ENCODE results near the gene ARHGAP40.

Gene ARHGAP40

DNA sequence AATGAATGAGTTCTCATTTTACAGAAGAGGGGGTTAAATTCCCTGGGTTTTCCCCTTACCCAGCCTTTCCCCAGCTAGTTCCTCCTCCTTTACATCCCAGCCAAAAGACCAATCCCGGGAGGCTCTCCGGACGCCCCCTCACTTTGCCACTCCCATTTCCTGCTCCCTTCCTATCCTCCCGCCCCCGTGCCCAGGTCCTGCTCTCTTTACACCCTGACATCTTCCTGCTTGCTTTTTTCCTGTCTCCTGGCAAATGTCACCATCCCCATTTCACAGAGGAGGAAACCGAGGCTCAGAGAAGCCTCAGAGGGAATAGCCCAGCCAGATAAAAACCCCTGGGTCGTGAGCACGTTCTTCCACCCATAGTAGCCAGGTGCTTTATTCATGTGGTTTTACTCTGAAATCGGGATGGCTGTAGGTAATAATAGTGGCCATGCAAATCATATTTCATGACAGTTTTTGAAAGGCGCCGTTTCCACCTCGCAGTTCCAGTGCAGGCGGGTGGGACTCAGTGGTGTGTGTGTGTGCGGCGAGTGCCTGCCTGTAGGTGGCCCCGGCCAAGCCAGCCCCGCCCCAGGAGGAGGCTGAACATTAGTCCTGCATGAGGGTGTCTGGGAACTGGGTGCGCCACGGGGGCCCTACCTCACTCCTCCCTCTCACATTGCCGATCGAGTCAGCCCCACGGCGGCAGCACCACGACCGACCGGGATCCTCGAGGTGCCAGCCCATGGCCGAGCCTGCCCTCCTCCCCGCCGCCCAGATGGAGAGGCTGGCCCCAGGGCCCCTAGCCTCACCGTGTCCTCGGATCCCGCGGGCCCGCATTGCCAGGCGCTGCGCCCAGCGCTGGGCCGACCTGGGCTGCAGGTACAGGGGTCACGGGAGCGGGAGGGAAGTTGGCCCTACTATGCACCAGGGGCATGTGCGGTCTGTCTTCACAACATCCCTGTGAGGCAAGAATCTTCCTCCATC lies at the start of gene ARHGAP40:
TSS of gene ARHGAP40 (plus strand) at position 594 of the 969 bp plus-strand sequence.
- no peak for DNase-seq

DNA sequence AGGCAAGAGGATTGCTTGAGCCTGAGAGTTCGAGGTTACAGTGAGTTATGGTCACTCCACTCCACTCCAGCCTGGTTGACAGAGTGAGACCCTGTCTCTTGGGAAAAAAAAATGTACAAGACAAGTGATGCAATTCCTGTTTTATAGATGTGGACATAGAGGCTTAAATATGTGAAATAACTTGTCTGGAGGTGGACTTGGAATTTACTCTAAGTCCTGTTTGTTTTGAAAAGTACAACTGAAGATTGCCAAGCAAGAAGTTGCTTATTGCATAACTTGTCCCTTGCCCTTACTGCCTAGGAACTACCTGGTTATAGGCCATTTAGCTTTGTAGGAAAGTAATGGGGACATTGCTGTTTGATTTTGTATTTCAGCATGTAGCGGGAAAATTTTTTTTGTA lies 46.6 kb upstream of the ARHGAP40 start:
- no peak for DNase-seq

DNA sequence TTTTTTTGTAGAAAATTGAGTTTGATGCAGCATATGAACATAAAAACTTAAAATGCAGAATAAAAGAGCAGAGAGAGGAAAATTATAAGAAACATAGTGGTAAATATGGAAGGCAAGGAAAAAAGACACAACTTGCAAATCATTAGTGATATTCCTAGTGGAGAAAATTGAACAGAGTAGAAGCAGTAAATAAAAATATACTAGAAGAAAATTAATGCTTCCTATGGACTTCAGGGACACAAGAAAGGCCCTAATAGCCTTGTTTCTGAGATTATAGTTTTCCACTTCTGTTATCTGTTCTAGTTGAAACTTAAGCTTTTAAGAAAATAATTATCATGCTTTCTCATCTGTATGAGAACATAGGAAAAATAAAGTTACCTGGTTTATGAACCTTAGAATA lies 46.2 kb upstream of the ARHGAP40 start:
- DNase-seq, result no peak

DNA sequence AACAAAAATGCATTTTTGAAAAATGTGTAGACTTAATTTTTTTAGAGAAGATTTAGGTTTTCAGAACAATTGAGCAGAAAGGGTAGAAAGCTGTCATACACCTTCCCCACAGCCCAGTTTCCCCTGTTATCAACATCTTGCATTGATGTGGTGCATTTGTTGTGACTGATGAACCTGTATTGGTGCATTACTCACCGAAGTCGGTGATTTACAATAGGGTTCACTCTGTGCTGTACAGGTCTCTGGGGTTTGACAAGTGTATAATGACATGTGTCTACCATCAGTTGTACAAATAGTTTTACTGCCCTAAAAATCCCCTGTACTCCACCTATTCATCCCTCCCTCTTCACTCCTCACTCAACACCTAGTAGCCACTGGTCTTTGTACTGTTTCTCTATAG lies 44.4 kb upstream of the ARHGAP40 start:
- DNase-seq, result no peak

DNA sequence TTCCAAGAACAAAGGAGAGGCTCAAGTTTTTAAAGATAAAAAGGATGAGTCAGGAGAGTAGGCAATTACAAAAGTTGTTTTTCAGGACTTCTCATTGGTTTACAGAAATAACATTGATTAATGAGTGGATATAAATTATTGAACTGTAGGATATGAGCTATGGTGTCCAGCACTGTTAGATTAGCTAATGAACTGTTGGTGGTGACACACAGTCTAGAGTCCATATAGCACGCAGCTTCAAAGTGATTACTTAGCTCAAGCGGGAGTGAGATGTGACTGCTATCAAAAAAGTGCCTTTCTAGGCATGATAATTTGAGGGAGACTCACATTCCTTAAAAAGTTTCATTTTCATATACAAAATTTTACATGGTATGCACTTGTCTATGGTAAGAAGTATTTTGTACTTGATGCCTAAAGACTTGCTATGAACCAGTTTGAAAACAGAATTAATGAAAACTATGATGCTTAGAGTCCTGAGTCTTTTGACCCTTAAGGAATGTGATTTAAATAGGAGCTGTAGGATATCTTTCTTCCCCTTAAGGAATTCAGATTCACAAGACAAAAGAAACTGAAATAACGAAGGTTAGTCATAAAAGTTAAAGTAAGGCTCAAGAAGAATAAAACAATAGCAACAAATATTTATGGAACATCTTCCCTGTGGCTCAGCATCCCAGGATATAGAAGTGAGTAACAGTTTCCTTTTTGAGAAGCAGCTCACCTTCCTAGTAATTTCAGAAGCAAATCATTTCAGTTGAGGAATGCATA lies 42.8 kb upstream of the ARHGAP40 start:
- no peak for DNase-seq

DNA sequence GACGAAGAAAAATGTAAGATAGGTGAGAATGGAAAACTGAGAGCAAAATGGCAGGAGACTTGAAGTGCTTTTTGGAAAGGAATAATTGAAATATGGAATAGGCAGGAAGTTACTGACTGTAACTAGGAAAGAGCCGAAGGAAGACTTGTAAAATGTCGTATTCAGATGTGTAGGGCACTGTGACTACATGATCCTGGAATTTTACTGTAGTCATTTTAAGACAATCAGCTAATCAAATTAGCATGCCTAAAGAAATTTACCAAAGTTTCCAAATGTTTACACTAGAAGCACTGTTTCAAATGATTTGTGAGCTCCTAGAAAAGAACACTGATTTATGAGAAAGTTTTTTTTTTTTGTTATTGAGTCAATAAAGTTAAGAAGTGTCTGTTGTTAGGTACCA lies 41.8 kb upstream of the ARHGAP40 start:
- DNase-seq, result no peak

DNA sequence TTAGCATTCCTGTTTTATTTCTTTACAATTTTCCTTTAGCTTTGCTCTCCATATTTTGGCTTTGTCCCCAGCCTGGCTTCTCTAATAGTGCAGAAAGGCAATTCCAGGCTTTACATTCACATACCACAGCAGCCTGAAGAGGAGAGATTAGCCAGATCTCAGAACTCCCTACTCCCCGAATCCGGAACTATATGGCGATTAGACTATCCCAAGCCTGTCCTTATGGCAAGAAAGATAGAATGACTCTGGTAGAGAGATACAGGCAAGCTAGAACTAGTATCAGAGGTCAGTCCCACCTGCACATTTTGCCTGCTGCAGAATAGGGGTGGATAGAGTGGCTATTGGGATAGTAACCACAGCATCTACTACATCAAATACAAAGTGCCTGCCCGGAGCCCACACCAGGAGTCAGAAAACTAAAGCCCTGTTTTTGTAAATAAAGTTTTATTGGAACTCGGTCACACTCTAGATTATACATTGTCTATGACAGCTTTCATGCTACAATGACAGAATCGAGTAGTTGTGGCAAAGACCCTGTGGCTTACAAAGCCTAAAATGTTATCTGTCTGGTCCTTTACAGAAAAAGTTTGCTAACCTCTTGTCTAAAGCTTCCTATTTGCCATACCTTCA lies 37.7 kb upstream of the ARHGAP40 start:
- no peak for DNase-seq

DNA sequence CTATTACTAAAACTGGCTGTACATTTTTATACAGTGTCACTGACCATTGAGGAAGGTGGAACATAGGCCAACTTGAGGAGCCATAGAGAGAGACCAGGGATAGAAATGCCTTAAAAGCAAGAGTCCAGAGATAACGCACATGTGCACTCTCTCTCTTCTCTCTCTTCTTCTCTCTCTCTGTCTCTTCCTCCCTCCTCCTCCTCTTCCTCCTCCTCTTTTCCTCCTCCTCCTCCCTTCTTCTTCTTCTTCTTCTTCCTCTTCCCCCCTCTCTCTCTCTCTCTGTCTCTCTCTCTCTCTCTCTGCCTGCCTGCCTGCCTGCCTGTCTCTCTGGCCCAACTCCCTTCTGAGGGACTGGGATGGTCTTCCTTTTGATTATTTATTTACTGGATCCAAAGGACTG lies 36.9 kb upstream of the ARHGAP40 start:
- DNase-seq, result no peak

DNA sequence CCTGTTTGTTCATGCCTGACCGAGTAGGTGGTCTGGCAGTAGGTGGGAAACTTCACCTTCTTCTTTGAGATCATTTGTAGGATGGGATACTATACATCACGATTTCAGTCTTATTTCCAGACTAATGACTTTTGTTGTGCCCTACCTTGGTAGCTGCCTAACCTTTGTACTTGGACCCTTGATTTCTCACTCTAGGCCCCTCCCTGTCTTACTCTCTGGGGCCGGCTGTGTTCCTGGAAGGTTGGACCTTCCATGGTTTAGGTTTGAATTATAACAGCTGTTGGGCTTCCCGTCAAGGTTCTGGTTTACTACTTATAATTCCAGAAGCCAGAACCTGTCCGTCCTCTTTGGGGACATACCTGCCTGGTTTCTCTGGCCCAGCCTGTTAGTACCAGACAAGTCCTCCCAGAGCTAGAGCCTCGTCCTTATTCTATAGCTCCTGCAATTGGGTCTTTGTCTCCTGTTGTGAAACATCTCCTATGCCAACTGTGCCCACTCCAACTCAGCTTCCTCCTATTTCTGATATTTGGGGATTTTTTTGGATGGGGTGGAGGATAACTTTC lies 35.5 kb upstream of the ARHGAP40 start:
- DNase-seq, result no peak

DNA sequence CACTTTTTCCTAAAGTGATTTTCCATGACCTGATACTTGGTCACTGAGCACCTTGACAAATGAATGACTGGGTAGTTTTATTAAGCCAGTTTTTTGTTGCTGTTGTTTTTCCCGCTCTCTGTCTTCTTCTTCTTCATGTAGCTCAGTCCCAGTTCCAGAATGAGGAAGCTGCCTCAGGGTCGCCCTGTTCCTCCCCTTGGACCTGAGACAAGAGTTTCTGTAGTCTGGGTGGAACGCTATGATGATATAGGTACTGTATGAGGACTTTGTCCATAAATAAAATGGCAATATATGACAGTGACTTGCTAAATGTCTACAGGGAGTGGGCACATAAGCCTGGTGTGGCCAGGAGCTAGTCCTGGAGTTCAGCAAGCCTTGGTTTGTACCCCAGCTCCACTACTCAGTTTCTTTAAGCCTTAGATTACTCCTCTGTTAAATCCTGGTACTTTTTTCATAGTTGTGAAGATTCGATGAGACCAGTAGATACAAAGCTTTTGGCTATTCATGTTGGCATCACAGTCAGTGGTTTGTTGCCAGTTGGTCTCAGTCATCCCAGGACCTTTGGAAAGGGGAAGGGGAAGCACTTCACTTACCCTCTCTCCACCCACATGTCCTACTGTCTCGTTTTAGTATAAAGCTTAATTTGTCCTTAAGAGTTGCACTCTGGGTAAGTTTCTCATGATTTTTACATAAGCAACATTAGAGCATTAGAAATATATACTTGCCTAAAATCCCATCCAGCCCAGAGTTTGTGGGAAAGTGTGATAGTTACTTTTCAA lies 31.7 kb upstream of the ARHGAP40 start:
- DNase-seq, result no peak

DNA sequence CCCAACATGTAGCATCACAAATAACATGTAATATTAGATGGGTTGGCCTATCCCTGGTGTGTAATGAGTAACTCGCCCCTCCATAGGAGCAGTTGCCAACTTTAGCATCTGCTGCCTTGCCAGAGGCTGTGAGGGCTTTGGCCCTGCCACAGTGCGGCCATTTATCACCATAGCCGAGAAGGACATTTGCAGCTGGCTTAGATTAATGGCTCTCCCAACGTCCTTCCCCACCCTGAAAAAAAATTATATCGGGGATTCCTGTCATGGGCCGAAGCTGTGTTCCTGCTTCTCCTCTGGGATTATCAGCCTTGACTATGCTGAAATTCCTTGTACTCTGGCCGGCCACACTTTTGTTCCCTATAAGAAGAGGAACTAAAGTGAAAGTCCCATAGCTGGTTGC lies 28.2 kb upstream of the ARHGAP40 start:
- no peak for DNase-seq

DNA sequence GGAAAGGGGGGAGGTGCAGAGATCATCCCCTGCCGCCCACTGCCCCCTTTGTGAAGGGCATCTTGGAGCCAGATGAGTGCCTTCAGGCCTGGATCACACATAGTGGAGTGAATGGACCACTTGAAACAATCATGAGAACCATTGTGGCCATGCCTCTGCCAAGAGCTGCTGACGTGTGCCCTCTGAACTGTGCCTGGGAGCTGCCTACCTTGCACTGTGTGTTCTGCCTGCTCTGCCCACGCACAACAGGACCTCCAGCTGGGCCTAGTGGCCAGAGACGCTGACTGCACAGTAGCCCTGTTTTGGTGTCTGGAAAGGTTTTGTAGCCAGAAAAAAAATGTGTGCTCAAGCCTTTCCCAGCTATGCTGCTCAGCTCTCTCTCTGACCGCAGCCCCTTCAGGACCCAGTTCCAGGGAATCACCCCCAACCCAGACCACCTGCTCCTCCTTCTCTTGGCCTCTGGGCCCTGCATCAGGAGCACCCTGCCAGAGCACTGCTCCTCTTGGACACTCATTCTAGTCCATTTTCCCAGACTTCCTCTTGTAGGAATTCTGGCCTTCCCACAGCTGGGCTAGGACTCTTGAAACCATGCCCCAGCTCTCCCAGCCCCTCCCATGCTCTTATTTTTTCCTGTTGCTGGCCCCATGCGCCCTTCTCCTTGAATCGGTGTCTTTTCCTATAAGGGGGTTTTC lies 22.2 kb upstream of the ARHGAP40 start:
- DNase-seq, result no peak

DNA sequence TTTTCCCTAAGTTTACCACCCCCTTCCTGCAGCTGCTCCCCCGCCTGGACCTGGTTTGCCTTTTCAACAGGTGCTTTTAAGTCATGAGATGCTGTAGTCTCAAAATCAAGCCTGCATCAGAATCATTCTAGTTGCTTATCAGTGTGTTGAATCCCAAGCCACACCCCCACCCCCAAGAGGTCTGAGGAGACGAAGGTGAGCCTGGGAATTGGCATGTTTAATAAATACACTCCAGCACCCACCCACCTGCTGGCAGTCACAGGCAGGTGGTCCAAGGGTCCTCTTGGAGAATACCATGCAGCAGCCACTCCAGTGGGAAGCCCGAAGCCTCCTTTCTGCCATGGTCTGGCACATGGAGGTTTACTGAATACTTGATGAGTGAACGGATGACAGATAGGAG lies 21.7 kb upstream of the ARHGAP40 start:
- no peak for DNase-seq

DNA sequence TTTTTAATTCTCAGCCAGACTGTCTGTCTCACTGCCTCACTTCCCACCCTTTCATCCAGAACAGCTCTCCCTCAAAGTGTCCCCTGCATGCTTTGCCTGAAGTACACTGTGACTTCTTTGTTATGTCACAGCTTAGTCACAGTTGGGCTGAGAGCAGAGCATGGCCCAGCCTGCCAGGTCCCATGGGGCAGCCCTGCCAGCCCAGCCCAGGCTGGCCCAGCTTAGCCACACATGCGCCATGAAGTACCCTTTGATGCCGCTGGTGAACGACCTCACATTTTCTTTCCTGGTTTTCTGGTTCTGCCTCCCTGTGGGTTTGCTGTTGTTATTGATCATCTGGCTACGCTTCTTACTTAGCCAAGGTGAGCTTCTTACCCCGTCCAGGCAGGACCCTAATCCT lies 20.6 kb upstream of the ARHGAP40 start, which contains the start of gene ADIG:
TSS of gene ADIG (plus strand) at position 185 of the 400 bp plus-strand sequence. CDS start at position 239, 54 bp downstream.
- no peak for DNase-seq

DNA sequence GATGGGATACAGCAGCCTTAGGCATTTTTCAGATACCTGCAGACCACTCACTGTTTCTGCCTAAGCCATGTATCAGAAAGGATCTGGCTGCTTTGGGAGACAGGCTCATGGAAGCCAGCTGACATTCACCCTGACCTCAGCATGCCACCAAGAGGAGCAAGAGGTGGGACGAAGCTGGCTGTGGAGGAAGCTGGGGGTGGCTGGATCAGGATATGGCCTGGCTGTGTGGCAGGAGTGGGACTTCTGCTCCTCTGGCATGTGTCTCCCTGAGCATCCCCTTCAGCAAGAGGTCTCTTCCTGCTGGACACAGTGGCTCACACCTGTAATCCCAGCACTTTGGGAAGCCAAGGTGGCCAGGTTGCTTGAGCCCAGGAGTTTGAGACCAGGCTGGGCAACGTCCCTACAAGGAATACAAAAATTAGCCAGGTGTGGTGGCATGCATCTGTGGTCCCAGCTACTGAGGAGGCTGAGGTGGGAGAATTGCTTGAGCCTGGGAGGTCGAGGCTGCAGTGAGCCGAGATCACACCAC lies 19.7 kb upstream of the ARHGAP40 start:
- DNase-seq, result no peak

DNA sequence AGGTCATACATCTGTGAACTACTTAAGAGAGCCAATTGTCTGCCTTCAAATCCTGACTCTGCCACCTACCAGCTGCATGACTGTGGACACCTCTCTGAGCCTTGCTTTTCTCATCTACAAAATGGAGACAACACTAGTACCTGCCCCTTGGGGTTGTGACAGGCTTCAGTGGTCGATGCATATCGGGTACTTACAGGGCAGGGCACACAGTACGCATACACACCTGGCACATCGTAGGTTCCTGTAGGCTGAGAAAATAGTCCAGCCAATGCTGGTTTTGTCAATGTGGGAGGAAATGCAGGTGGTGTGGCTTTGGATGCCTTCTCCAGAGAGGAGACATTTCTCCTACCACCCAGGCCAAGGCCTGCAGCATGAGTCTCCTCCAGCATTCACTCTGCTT lies 18.3 kb upstream of the ARHGAP40 start:
- no peak for DNase-seq

DNA sequence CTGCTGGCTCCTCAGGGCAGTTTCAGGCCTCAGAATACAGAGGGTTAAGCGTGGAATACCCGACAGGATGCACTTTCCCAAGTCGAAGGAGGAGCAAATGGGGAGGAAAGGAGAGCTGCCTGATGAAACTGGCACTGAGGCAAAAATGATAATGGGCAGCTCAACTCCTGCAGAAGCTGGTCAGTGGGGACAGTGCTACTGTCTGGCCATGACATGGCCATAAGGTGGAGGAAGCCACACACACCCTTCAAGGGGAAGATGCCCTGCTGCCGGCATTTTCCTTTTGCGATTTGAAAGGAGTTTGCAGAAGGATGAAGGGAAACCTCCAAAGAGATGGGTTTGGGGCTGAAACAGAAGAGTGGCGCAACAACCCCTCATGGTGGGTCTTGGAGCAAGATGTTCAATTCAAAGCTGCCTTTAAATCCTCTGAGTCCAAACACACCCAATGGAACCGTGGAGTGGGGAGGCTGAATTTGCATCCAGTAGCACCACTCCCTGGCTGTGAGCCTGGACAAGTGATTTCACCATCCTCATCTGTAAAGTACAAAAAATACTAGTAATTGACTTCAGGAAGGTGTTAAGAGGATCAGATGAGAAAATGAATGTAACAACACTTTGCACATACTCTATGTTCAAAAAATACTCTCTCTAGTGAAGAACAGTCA lies 17.4 kb upstream of the ARHGAP40 start:
- DNase-seq, result no peak

DNA sequence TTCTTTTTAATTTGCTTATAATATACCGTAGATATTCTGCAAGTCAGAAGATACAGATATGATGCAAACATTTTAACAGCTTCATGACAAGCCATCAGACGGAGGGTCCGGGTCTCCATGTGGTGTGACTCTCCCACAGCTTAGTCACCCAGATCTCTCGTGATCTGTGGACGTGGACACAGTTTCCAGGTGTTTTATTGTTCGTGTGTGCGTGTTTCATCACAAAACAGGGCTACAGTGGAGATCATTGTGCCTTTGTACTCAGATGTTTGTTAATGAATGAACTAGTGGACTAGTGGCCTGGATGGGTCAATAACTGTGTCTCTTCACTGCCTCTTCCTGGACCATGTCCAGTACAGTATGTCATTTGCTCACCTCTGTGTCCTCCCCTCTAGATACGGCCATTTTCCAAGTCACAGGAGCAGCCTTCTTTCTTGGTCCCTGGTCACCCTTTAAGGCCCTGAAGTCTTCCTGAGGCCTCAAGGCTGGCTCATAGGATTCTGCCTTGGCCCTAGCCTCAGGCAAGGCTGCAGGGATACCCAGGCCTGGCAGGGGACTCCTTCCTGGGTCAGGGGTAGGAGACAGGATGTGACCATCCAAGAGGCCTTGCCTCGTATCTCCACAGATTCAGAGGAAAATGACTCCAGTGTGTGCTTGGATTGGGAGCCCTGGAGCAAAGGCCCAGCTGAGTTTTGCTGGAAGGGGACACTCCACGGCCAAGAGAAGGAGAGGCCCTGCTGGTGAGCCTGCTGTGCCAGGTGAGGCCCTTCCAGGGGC lies 16.0 kb upstream of the ARHGAP40 start:
- DNase-seq, result no peak

DNA sequence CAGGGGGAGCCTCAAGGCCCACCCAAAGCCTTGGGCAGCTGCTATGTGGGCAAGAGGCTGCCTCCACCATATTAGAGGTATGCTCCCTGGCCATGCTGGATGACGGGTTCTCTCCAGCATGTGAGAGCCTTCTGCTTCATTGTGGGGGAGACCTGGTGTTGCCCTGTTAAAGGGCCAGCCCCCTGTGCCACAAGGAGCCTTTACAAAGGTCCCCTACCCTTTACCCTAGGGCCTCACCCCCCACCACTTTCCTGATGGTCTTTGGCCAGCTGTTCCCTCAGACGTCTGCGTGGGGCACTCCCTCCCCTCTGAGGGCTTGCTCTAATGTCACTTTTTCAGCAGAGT lies 15.5 kb upstream of the ARHGAP40 start:
- no peak for DNase-seq

DNA sequence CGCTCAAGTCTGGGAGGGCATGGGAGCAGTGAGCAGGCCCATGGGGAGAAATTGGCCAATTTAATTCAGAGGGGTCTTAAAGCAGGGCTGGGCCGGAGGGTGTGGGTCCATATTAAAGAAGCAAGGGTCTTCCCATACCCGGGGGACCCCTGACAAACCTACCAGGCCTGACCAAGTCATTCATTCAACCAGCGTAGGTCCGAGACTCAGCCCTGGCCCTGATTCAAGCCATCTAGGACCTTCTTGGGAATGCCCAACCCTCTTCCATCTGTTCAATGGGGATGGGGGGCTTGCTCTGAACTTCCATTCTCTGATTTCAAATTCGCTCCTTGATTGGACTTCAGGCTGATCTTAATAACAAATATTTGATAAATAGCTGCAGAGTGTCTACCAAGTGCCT lies 13.3 kb upstream of the ARHGAP40 start:
- DNase-seq, result no peak

Data from activated CD8-positive, alpha-beta memory T cell treated with anti-CD3 and anti-CD28 coated beads, Interleukin-2, amount 50 U/mL, for 4 hours (primary cell).